HG03280 (cell line): ENCODE measurements around the gene SPATA20.
A peak's percentile ranks its signal among the peaks of the same experiment; 100 is the strongest.

Experiments used
- ATAC-seq: cut with Tn5 transposase; IDR thresholded peaks from one replicate; pipeline ENCODE4 v1.9.1; 2021; ENCODE audit warnings: mild to moderate bottlenecking, moderate library complexity; ENCODE audit not compliant: unreplicated experiment

The SPATA20 gene

GRCh38 chr17:50557630-50558029 is 10.7 kb downstream of the SPATA20 start:
- no peak for ATAC-seq

- no peak for ATAC-seq
Observed at GRCh38 chr17:50558091-50558490, 11.1 kb downstream of the SPATA20 start.

DNA sequence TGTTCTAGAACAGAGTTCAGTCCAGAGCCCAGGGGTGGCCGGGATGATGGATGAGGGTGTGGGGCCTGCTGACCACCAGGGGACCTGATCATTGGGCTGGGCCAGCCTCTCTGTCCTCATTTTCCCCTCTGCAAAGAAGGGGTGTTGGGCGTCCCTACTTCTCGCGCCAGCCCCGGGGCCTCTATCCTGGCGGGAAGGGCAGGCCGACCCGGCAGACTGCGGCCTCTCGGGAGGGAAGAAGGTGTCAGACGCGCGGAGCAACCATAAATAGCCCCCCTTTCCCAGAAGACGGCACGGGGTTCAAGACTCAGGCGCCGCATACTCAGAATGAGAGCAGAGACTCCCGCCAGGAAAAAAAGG is 11.6 kb downstream of the SPATA20 start:
- no peak for ATAC-seq

- no peak for ATAC-seq
Observed at GRCh38 chr17:50558941-50559614, 12.1 kb downstream of the SPATA20 start.

DNA sequence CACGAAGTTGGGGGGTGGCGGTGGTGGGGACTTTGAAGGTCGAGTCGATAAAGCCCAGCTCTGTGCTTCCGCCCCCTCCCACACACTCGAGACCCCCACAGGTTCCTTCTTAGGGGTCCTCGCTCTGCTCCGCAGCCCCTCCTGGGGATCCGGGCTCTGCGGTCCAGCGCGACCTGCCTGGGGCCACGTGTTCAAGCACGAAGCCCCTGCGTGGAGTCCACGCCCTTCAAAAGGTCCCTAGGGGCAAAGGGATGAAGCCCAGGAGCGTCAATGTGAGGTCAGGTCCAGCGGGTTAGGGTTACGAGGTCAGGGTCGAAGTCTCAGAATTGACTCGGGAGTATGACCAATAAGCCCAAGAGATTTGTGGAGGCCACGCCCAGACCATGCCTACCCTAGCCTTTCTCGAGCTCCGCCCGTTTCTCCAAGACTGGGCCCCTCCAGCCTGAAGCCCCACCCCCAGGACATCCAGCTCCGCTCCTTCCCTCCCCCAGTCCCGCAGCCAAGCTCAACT is 12.8 kb downstream of the SPATA20 start:
- ATAC-seq, result no peak

DNA sequence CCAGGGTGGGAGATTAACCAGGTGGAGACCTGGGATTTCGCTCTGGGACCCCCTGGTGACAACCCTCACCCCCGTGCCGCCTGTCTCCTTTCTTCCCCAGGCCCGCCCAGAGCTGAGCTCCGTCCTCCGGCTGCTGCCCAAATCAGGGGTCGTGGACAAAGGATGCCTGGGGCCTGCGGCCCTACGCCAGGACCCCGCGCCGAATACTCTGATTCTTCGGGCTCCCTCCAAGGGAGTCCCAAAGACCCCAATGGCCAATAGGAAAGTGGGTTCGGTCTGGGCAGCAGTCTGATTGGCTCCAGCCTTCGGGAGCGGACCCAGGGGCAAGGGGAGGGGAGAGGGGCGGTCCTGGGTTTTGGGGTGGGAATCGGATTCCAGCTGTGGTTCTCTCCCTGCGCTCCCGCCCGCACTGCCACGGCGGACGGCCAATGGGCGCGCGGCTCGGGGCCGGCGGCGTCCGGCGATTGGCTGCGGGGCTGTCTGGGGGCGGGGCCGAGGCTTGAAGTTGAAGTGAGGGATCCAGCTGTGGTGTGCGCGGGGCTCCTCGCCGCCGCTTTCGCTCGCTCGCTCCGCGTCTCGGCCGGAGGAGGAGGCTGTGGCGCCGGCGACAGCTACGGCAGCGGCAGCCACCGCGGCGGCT is 13.3 kb downstream of the SPATA20 start, which contains the start of gene CACNA1G:
TSS of gene CACNA1G (plus strand) at position 531 of the 640 bp plus-strand sequence. CDS start 745 bp downstream, outside the sequence.
- peak; percentile 94 for ATAC-seq

GRCh38 chr17:50560931-50561745 is 14.2 kb downstream of the SPATA20 start:
- ATAC-seq, result no peak

- no peak for ATAC-seq
Observed at GRCh38 chr17:50561746-50562141, 14.8 kb downstream of the SPATA20 start.

DNA sequence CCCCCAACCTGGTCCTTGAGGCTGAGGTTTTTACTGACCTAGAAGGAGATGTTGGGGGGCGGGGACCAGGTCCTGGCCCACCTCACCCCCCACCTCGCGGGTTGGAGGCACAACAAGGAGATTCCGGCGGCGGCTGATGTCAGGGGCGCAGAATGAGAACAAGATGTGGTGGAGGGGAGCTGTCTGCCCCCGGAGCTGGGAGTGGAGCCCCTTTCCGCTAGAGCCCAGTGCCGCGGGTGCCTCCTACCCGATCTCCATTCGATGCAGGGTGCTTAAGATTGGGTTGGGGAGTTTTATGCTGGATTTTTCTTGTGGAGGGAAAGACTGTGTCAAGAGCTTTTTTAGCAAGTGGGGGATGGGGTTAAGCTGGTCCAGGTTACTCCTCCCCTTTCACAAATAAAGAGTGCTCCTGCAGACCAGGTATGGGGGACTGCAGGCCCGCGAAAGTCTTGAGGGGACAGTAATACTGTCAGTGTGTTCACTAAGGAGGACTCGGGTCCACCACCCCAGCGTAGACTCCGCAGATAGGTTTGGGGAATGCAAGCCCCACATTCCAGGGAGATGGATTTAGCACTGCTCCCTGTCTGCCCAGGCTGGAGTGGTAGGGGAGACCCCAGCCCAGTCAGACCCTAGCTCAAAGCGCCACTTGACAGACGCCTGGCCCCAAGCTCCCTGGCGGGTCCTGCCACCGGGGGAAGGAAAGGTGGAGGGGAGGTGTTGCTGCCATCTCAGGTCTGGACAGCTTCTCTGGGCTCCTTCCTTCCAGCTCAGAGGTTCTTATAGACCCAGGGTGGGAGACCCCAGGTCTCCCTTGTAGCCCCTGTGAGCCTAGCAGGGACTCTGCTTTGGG is 15.5 kb downstream of the SPATA20 start:
- ATAC-seq, result no peak

DNA sequence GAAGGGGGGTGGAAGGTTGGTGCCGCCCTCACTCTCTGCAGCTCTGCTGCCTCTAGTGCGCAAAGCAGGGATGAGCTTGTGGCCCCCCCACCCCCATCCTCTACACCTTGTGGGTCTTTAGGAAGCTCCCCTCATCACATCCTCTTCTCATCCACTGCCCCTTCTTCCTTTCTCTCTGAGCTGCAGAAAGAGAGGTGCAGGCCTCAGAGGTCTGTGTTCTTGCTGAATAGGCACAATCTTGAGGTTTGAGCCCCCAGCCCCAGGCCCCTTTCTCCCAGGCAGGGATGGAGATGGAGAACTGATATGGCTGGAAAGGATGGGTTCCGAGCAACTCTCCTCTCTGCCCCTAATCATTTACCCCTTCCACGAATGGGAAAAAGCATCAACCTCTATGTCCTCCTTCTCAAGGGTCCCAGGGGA is 16.1 kb downstream of the SPATA20 start:
- ATAC-seq, result no peak

GRCh38 chr17:50564916-50565315 is 17.9 kb downstream of the SPATA20 start:
- no peak for ATAC-seq

DNA sequence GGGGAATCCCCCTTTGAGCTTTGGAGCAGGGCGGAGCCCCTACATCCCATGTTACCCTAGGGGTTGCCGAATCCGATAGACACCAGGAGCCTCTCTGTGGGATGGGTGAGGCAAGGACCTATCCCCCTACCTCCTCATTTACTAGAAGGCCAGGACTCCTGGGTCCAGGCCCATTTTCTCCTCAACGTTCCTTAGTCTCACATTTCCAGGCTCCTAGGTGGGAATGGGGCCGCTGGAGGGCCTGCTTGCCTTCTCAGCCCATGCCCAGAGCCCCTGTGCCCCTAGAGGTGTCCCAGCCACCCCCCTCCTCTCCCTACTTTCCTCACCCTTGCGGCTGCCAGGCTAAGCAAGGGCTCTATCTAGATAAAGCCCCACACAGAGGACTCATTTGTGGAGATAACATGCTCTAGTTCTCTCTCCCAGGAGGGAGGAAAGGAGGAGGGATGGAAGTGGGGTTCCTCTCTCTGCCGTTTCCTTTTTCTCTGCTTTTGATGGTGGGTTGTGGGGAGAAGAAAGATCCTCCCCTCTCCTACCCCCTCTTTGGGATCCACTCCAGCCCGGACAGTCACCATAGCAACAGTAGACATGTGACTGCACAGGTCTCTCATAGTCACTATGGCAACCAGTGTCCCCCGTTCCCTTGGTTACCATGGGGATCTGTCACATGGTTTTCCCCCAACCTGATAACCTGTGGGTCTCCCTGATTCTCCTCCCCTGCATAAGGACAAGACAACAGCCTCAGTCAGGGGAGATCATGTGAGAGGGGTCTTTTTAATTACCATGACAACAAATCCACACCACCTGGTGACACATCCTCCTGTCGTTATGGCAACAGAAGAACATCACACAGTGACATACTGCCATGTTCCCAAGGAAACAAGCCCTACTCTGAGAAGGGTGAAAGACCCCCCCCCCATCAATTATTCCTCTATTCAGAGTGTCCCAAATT is 18.7 kb downstream of the SPATA20 start:
- ATAC-seq, result no peak

DNA sequence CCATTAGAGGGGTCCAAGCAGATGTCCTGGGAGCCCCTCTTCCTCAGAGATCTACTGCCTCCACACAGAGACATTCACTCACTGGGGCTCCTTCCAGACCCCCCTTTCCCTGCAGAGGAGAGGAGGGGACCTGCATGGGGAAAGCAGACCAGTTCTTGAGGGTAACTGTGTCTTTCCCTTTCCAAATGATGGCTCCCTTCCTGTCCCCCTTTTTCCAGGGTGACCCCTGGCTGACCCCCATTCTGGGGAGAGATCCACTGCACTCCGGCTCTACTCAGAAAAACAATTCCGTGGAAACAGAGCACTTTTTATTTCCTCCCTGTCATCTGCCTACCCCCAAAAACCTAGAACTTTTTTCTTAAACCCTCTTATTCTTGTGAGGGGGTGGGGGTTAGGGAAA is 19.9 kb downstream of the SPATA20 start:
- no peak for ATAC-seq

GRCh38 chr17:50568659-50569058 is 21.7 kb downstream of the SPATA20 start:
- no peak for ATAC-seq

- ATAC-seq, result no peak
Observed at GRCh38 chr17:50569592-50569991, 22.6 kb downstream of the SPATA20 start.

DNA sequence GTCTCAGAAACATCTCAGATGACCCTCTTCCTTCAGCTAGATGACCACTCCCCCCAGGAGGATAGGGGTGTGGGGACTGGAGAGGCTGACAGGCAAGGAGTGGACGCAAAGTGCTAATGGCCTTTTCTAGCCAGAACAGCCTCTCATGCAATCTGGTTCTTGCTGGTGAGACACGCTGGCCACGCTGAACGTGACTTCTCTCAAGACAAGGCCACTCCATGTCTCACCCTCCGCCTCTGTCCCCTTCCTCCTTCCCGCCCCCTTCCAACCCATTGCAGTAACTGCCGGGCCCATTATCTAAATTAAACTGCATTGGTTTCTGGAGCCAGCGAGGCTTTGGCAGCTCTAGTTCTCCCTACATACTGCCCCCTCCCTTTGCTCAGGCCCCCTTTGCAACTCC is 23.1 kb downstream of the SPATA20 start:
- ATAC-seq, result no peak

DNA sequence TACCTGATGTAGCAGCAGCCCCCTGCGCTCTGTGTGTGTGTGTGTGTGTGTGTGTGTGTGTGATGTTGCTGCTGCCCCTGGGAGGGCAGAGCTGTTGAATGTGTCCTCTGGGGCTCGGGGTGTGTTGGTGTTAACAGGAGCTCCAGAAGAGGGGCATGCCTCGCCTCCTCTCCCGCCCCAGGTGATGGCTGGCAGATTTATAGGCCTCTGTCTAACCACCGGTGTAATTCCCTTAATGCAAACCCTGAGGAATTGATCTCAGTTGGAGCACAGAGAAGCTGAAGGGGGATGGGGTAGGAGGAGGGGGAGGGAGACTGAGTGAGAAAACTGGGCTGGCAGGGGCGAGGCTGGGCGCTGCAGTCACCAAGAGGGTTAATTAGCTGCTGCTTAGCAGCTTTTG is 23.6 kb downstream of the SPATA20 start:
- no peak for ATAC-seq

DNA sequence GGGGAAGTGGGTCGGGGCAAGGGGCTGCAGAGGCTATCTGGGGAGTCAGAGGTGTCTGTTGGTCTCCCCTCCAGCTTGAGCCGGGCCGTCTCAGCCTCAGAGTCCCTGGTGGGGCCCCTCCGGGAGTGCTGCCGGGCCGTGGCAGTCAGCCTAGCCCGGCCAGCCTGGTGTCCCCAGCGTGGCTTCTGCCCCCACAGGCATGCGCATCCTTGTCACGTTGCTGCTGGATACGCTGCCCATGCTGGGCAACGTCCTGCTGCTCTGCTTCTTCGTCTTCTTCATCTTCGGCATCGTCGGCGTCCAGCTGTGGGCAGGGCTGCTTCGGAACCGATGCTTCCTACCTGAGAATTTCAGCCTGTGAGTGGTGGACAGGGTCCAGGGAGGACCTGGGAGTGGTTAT is 24.7 kb downstream of the SPATA20 start:
- ATAC-seq, result no peak

GRCh38 chr17:50572541-50572940 is 25.6 kb downstream of the SPATA20 start:
- no peak for ATAC-seq
